HepG2 (cell line): ENCODE data around the gene CEP250. TPM values are rescaled to one million over a fixed set of nuclear protein-coding genes. Genes with fewer than 3 reads are reported as not detected.

Experiments
- ATAC-seq: fragments of 200-7000 bp; cut with Tn5 transposase; 3 replicates; pipeline ENCODE4 v1.9.1; 2020; ENCODE audit warnings: mild to moderate bottlenecking, moderate library complexity
- BruUV-seq: library from RNA; stranded (reverse); fragments of 400-500 nt; replicated peaks from 2 replicates; lab custom pipeline; 2021; lab: Mats Ljungman, UMichigan
- CTCF ChIA-PET: fragments of 300-600 bp; formaldehyde crosslinking; extraction: SDS; loops from one replicate; lab custom pipeline; 2021; ENCODE audit warnings: low total read pairs, inconsistent platforms, low intra/inter-chr PET ratio; lab: Yijun Ruan, JAX
- POLR2A ChIA-PET: fragments of 350-600 bp; sonication (Branson Sonifier 250); formaldehyde crosslinking; loops from one replicate; lab custom pipeline; 2020; ENCODE audit warnings: antibody characterized with exemption, inconsistent platforms; lab: Yijun Ruan, JAX
- DNase-seq: peaks from one replicate; pipeline ENCODE4 v3.0.0-alpha.2; 2015; ENCODE audit warnings: low spot score
- FAIRE-seq: peaks from 3 replicates; lab custom pipeline; 2011; peaks lifted over from hg19 to GRCh38; lab: Jason Lieb, UNC
- H2AFZ ChIP-seq: one replicate; pipeline ENCODE4 v1.6.1; 2011; ENCODE audit warnings: low read length, inconsistent platforms
- H3K27ac ChIP-seq: fragments of 300-600 bp; 3 replicates; pipeline ENCODE4 v1.8.0; 2011; ENCODE audit warnings: mixed run types, mild to moderate bottlenecking, mixed read lengths, low read length, inconsistent platforms; ENCODE audit not compliant: insufficient read depth; ENCODE audit errors: extremely low read length
- H3K27me3 ChIP-seq, 2 experiments: fragments of 200-600 bp in 1 of 2; 2 replicates in 1 of 2; 3 replicates in 1 of 2; pipeline versions ENCODE4 v1.6.0 to v1.8.0; 2011; ENCODE audit warnings: low read length in 2 of 2, mild to moderate bottlenecking in 2 of 2, moderate library complexity in 2 of 2, inconsistent platforms in 1 of 2; ENCODE audit not compliant: insufficient read depth in 2 of 2, control insufficient read depth in 1 of 2
- H3K36me3 ChIP-seq, 2 experiments: fragments of 200-600 bp in 1 of 2; replicated peaks in 1 of 2; 2 replicates in 1 of 2; 3 replicates in 1 of 2; pipeline versions ENCODE4 v1.5.1 to v1.8.0; 2011; ENCODE audit warnings: low read length in 2 of 2, inconsistent platforms in 1 of 2; ENCODE audit not compliant: insufficient read depth in 2 of 2, control insufficient read depth in 1 of 2
- H3K4me1 ChIP-seq: 2 replicates; pipeline ENCODE4 v1.5.1; 2012; ENCODE audit warnings: low read length, inconsistent platforms; ENCODE audit not compliant: insufficient read depth
- H3K4me2 ChIP-seq: 2 replicates; pipeline ENCODE4 v1.6.0; 2011; ENCODE audit warnings: low read depth, low read length, inconsistent platforms
- H3K4me3 ChIP-seq, 3 experiments: fragments of 200-600 bp in 1 of 3; sonication (generic), shearing (Covaris generic) in 1 of 3; replicated peaks in 1 of 3; 2 replicates each; pipeline ENCODE4 v1.5.1; 2011 to 2016; ENCODE audit warnings: low read length in 3 of 3, inconsistent platforms in 2 of 3, low read depth in 2 of 3, mild to moderate bottlenecking in 2 of 3, control low read depth in 1 of 3, mixed read lengths in 1 of 3; ENCODE audit not compliant: insufficient read depth in 1 of 3
- H3K79me2 ChIP-seq: one replicate; pipeline ENCODE4 v1.6.1; 2011; ENCODE audit warnings: low read length, inconsistent platforms; ENCODE audit not compliant: insufficient read depth
- H3K9ac ChIP-seq: 2 replicates; pipeline ENCODE4 v1.6.0; 2011; ENCODE audit warnings: mild to moderate bottlenecking, low read depth, low read length, inconsistent platforms; ENCODE audit not compliant: insufficient read depth
- H3K9me3 ChIP-seq: 2 replicates; pipeline ENCODE4 v1.5.1; 2012; ENCODE audit warnings: mild to moderate bottlenecking, low read length
- H4K20me1 ChIP-seq: 2 replicates; pipeline ENCODE4 v1.6.0; 2011; ENCODE audit warnings: inconsistent platforms, mild to moderate bottlenecking, low read length, moderate library complexity; ENCODE audit not compliant: insufficient read depth
- AGO2 ChIP-seq: fragments of 200-400 bp; formaldehyde crosslinking; optimal IDR thresholded peaks from 2 replicates; pipeline ENCODE3; 2017; ENCODE audit warnings: mild to moderate bottlenecking, low read depth, low read length, moderate library complexity
- CSRNP1 ChIP-seq: sonication (generic); formaldehyde crosslinking; IDR thresholded peaks from 2 replicates; pipeline ENCODE4 v1.8.1; 2023; ENCODE audit warnings: mild to moderate bottlenecking, missing genetic modification reagents
- NFIB ChIP-seq: sonication (generic); formaldehyde crosslinking; IDR thresholded peaks from 2 replicates; pipeline ENCODE4 v1.9.0; 2021; ENCODE audit warnings: missing genetic modification reagents, mild to moderate bottlenecking, borderline replicate concordance
- TARDBP ChIP-seq: sonication (generic); formaldehyde crosslinking; IDR thresholded peaks from 2 replicates; pipeline ENCODE4 v1.8.0; 2022; ENCODE audit warnings: mild to moderate bottlenecking, missing genetic modification reagents
- TRIM22 ChIP-seq: fragments of 450-650 bp; IDR thresholded peaks from 2 replicates; pipeline ENCODE4 v1.6.1; 2017
- ZC3H13 ChIP-seq: sonication (generic); formaldehyde crosslinking; IDR thresholded peaks from 2 replicates; pipeline ENCODE4 v1.8.1; 2023; ENCODE audit warnings: mild to moderate bottlenecking, missing genetic modification reagents, moderate library complexity
- ZNF124 ChIP-seq: sonication (generic); formaldehyde crosslinking; IDR thresholded peaks from 2 replicates; pipeline ENCODE4 v1.4.0; 2020; ENCODE audit warnings: missing genetic modification reagents
- ZNF414 ChIP-seq: sonication (generic); formaldehyde crosslinking; IDR thresholded peaks from 2 replicates; pipeline ENCODE4 v1.5.0; 2020; ENCODE audit warnings: missing genetic modification reagents
- ZNF687 ChIP-seq: sonication (generic); formaldehyde crosslinking; IDR thresholded peaks from 2 replicates; pipeline ENCODE4 v1.5.1; 2020; ENCODE audit warnings: mild to moderate bottlenecking, missing genetic modification reagents, moderate library complexity
- ZNF737 ChIP-seq: sonication (generic); formaldehyde crosslinking; IDR thresholded peaks from 2 replicates; pipeline ENCODE4 v1.5.0; 2020; ENCODE audit warnings: missing genetic modification reagents, mild to moderate bottlenecking, borderline replicate concordance
- ZNF746 ChIP-seq: sonication (generic); formaldehyde crosslinking; IDR thresholded peaks from 2 replicates; pipeline ENCODE4 v1.8.0; 2022; ENCODE audit warnings: mild to moderate bottlenecking, missing genetic modification reagents
- ZNF768 ChIP-seq: sonication (generic); formaldehyde crosslinking; IDR thresholded peaks from 2 replicates; pipeline ENCODE4 v1.4.0; 2020; ENCODE audit warnings: missing genetic modification reagents
- ZSCAN29 ChIP-seq: sonication (generic); formaldehyde crosslinking; conservative IDR thresholded peaks from 2 replicates; pipeline ENCODE4 v1.4.0; 2020; ENCODE audit warnings: mild to moderate bottlenecking, missing genetic modification reagents
- WGBS: methylation state at CpG from one replicate; pipeline ENCODE4 v1.1.6; 2017; ENCODE audit warnings: low lambda C conversion rate; 5-methylcytosine and 5-hydroxymethylcytosine counted together
- in situ Hi-C: cut with HindIII; loops from 2 replicates; pipeline ENCODE4 v1.10.0; 2017; ENCODE audit warnings: low pct_unique_long_range_greater_than_20kb; ENCODE audit not compliant: extremely low pct_ligation_motif_present
- intact Hi-C: fragments of 100-400 bp; cut with micrococcal nuclease; formaldehyde crosslinking; loops from one replicate; pipeline ENCODE4 v1.10.0; 2022; ENCODE audit not compliant: unreplicated experiment
- polyA plus RNA-seq, 8 experiments: library from polyadenylated mRNA; depleted of rRNA in 3 of 8; stranded (reverse) in 7 of 8; unstranded in 1 of 8; fragments of >200 nt; fragmentation: Illumina TruSeq in 4 of 8; extraction: Trizol in 4 of 8; gene quantifications; 2 replicates each; pipeline versions ENCODE4 v1.2.1 to v1.2.3, GENCODE V29; 2011 to 2016; ENCODE audit warnings: low read depth in 4 of 8, missing spikeins in 1 of 8, mixed read lengths in 1 of 8; ENCODE audit not compliant: insufficient read depth in 1 of 8
- total RNA-seq, 5 experiments: library from RNA; depleted of rRNA; stranded (reverse); fragments of >200 nt; fragmentation: Illumina TruSeq; extraction: Trizol; gene quantifications; 2 replicates each; pipeline ENCODE4 v1.2.3, GENCODE V29; 2016; ENCODE audit warnings: low read depth in 1 of 5

The CEP250 gene
- total and polyA plus RNA-seq, 2 of the 13 experiments (the other 11 are each of a cell fraction or from before 2014, with no cell fraction given): 28.8 to 55.3 TPM

GRCh38 chr20:35503841-35504561 lies 48.6 kb downstream of the CEP250 start:
- CTCF ChIA-PET: no interaction called here

More at GRCh38 chr20:35503841-35504561, 48.6 kb downstream of the CEP250 start:
- Histone ChIP-seq H3K79me2 (no peaks in the 10 kb centered on the region), H3K27me3 (no peaks in the 10 kb centered on the region), H3K27ac (no peak overlapping the region), H3K4me2 (no peak overlapping the region), H3K4me1 (peaks cover 9% of the 10 kb centered on the region; the same call in 1 of the 2 replicates), H4K20me1 (no peaks in the 10 kb centered on the region), H3K4me3 (no peak overlapping the region), H3K36me3 (peaks cover 73 to 96% of the 10 kb centered on the region in 2 experiments), H3K9me3 (no peaks in the 10 kb centered on the region), H2AFZ (no peak overlapping the region), H3K9ac (no peak overlapping the region)
- in situ Hi-C loops (no loop called here), intact Hi-C loops (no loop called here)
- DNase-seq: no peak
- FAIRE-seq: no peak
- WGBS: 96% methylated on average over 16 of the region's 16 CpGs
- no TSS peak for BruUV-seq
- TF ChIP-seq ZNF746 (CRISPR knock-in tag): no peak
- peak; percentile 18; the same call in 1 of the 2 replicates for TF ChIP-seq ZNF687 (CRISPR knock-in tag)
- no peak for TF ChIP-seq ZSCAN29 (CRISPR knock-in tag)
- no peak for TF ChIP-seq TARDBP (CRISPR knock-in tag)
- no peak for TF ChIP-seq ZNF414 (CRISPR knock-in tag)
- TF ChIP-seq ZNF124: no peak
- TF ChIP-seq CSRNP1: no peak
- TF ChIP-seq NFIB: 0 out of 2 replicates have a peak, but pooled peaks have one; percentile 35
- peak; percentile 23; the same call in 1 of the 2 replicates for TF ChIP-seq ZNF768 (CRISPR knock-in tag)
- TF ChIP-seq TRIM22: no peak
- peak; percentile 52; the same call in 1 of the 2 replicates for TF ChIP-seq ZC3H13 (CRISPR knock-in tag)
- TF ChIP-seq AGO2: peak; percentile 54
- TF ChIP-seq ZNF737 (CRISPR knock-in tag): peak; percentile 8; the same call in 1 of the 2 replicates
- POLR2A ChIA-PET: interaction anchor here (1.0 kb wide), 1 partner anchor 49 kb away, joined by 3 read pairs; the partner anchor contains the start of gene CEP250
- ATAC-seq: peak; percentile 4
